ENCODE data around the gene CSPG4.
"Not testable (repeated sequence)": the region's sequence is repeated elsewhere in the genome, so short reads cannot be mapped to it uniquely, and the experiment has no call there.

The CSPG4 gene

GRCh38 chr15:75685195-75685594, 27.5 kb downstream of the CSPG4 start:
- Histone ChIP-seq H3K9ac (no peak overlapping the region), H4K20me1 (ENCODE audit: insufficient read depth) (no peaks in the 10 kb centered on the region), H3K27me3 (ENCODE audit: insufficient read depth, low read depth) (no peaks in the 10 kb centered on the region), H3K4me2 (no peak overlapping the region), H3K27ac (no peak overlapping the region), H3K79me2 (ENCODE audit: insufficient read depth, low read depth) (no peaks in the 10 kb centered on the region), H3K4me1 (ENCODE audit: low read depth, poor library complexity, severe bottlenecking) (no peaks in the 10 kb centered on the region), H3K36me3 (ENCODE audit: insufficient read depth) (no peaks in the 10 kb centered on the region), H2AFZ (ENCODE audit: low read depth) (no peak overlapping the region), H3K4me3 (IDR thresholded peaks at IDR 0.05; ENCODE audit: insufficient read depth, low read depth, low read length) (no peak overlapping the region)
- TF ChIP-seq CTCF (conservative IDR thresholded peaks at IDR 0.05; ENCODE audit: low read depth, low read length): no peak

GRCh38 chr15:75684648-75685047, 28.0 kb downstream of the CSPG4 start:
- Histone ChIP-seq H3K9ac (no peak overlapping the region), H3K4me2 (no peak overlapping the region), H4K20me1 (ENCODE audit: insufficient read depth) (no peaks in the 10 kb centered on the region), H3K27me3 (ENCODE audit: insufficient read depth, low read depth) (no peaks in the 10 kb centered on the region), H3K4me3 (IDR thresholded peaks at IDR 0.05; ENCODE audit: insufficient read depth, low read depth, low read length) (no peak overlapping the region), H3K79me2 (ENCODE audit: insufficient read depth, low read depth) (no peaks in the 10 kb centered on the region), H2AFZ (ENCODE audit: low read depth) (0 out of 2 replicates have a peak overlapping the region, but pooled peaks have one; percentile 41), H3K27ac (no peak overlapping the region), H3K4me1 (ENCODE audit: low read depth, poor library complexity, severe bottlenecking) (no peaks in the 10 kb centered on the region), H3K36me3 (ENCODE audit: insufficient read depth) (no peaks in the 10 kb centered on the region)
- TF ChIP-seq CTCF (conservative IDR thresholded peaks at IDR 0.05; ENCODE audit: low read depth, low read length): no peak

DNA sequence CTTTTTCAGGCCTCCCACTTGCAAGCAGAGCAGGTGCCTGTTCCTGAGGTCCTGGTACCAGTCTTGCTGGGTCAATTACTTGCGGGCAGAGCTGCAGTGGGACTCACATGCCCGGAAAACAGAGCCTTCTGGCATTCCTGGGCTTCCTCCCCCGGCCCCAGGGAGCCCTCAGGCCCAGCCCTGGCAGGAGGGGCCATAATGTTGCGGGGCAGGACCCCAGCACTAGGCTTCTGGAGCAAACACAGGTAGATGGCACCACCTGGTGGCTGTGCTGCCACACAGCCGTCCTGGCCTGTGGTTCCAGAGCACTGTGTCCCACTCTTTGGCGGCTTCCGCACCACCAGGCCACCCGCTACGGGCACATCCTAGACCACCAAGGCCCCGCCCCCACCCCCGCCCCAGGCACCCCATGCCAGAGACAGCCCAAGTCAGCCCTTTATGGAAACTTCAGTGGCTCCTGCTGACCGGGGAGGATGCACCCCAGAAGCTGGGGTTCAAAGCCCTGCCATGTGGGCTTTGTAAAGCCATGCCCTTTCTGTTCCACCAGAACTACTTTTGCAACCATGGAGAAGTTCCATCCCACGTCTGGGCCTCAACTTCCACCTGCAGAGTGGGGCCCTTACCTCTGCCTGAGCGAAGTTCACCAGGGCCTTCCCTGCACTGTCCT, 28.9 kb downstream of the CSPG4 start:
- H3K27ac ChIP-seq; H3K4me1 ChIP-seq (ENCODE audit: low read depth, poor library complexity, severe bottlenecking); H3K4me2 ChIP-seq; H4K20me1 ChIP-seq (ENCODE audit: insufficient read depth); H3K9ac ChIP-seq; H3K36me3 ChIP-seq (ENCODE audit: insufficient read depth); H3K4me3 ChIP-seq (IDR thresholded peaks at IDR 0.05; ENCODE audit: insufficient read depth, low read depth, low read length); H3K27me3 ChIP-seq (ENCODE audit: insufficient read depth, low read depth); H3K79me2 ChIP-seq (ENCODE audit: insufficient read depth, low read depth): not testable (repeated sequence)
- peak; percentile 70 for TF ChIP-seq CTCF (conservative IDR thresholded peaks at IDR 0.05; ENCODE audit: low read depth, low read length)
- H2AFZ ChIP-seq (ENCODE audit: low read depth): peak overlapping the region; percentile 52; the same call in 1 of the 2 replicates

- H4K20me1 ChIP-seq (ENCODE audit: insufficient read depth): no peaks in the 10 kb centered on the region
- no peak overlapping the region for H2AFZ ChIP-seq (ENCODE audit: low read depth)
- H3K4me3 ChIP-seq (IDR thresholded peaks at IDR 0.05; ENCODE audit: insufficient read depth, low read depth, low read length): no peak overlapping the region
- no peaks in the 10 kb centered on the region for H3K36me3 ChIP-seq (ENCODE audit: insufficient read depth)
- H3K9ac ChIP-seq: no peak overlapping the region
- H3K4me1 ChIP-seq (ENCODE audit: low read depth, poor library complexity, severe bottlenecking): no peaks in the 10 kb centered on the region
- no peak overlapping the region for H3K4me2 ChIP-seq
- TF ChIP-seq CTCF (conservative IDR thresholded peaks at IDR 0.05; ENCODE audit: low read depth, low read length): no peak
- H3K79me2 ChIP-seq (ENCODE audit: insufficient read depth, low read depth): no peaks in the 10 kb centered on the region
- H3K27me3 ChIP-seq (ENCODE audit: insufficient read depth, low read depth): no peaks in the 10 kb centered on the region; the same call in 1 of the 2 replicates
- no peak overlapping the region for H3K27ac ChIP-seq
Measured at GRCh38 chr15:75682181-75683135, 30.2 kb downstream of the CSPG4 start.

Data from KMS-11 (cell line).